ENCODE measurements around the gene GAS2. TPM values are rescaled to one million over a fixed set of nuclear protein-coding genes. Genes with fewer than 3 reads are reported as not detected.

Gene GAS2
- polyA plus RNA-seq, 3 donors = 0.86 to 1.00 (median 0.89) TPM

- no peaks in the 10 kb centered on the region for H3K36me3 ChIP-seq (replicated peaks in 1 of 2; ENCODE audit: control insufficient read depth in 1 of 2, insufficient read depth in 2 of 2, low read length in 2 of 2)
- H3K9ac ChIP-seq (ENCODE audit: insufficient read depth, low read length, poor library complexity, severe bottlenecking) = no peak overlapping the region
- no peak for TF ChIP-seq CTCF (IDR thresholded peaks at IDR 0.05)
- peak overlapping the region in 3 of 7 donors; percentile 97 to 99 (median 98) for H3K27ac Mint-ChIP-seq
- peak overlapping the region; percentile 83 for H3K4me2 ChIP-seq (replicated peaks; ENCODE audit: extremely low read depth, low read length, poor library complexity, severe bottlenecking)
- 97% methylated on average over 5 of the region's 14 CpGs for WGBS (ENCODE audit: insufficient coverage)
- peaks cover 18% of the 10 kb centered on the region for H3K4me1 Mint-ChIP-seq
- H3K4me3 ChIP-seq (replicated peaks in 1 of 3; ENCODE audit: low read depth in 2 of 3, low read length in 3 of 3) = peak overlapping the region in 1 of 3 experiments; percentile 92
- peak overlapping the region; percentile 99 for H2AFZ ChIP-seq (ENCODE audit: insufficient read depth, low read depth, low read length, poor library complexity, severe bottlenecking)
- H3K27ac ChIP-seq (ENCODE audit: low read depth in 1 of 2, low read length in 2 of 2) = peak overlapping the region in 1 of 2 donors; percentile 92
- H3K4me1 ChIP-seq (ENCODE audit: control insufficient read depth in 1 of 2, insufficient read depth in 2 of 2, low read length in 2 of 2) = peaks cover 18 to 20% of the 10 kb centered on the region in 2 donors
- H3K9me3 ChIP-seq (replicated peaks in 1 of 2; ENCODE audit: control insufficient read depth in 1 of 2, insufficient read depth in 1 of 2, low read length in 2 of 2) = no peaks in the 10 kb centered on the region
- no peak for DNase-seq
- peaks cover 0 to under 1% (median 0%) of the 10 kb centered on the region in 7 donors for H3K9me3 Mint-ChIP-seq
- no peaks in the 10 kb centered on the region for H3K27me3 Mint-ChIP-seq (ENCODE audit: low read depth in 3 of 3)
- intact Hi-C loops (cut with micrococcal nuclease) = no loop called here
- peaks cover 8% of the 10 kb centered on the region for H3K79me2 ChIP-seq (ENCODE audit: insufficient read depth, low read length)
- no peak overlapping the region for H3K4me3 Mint-ChIP-seq
- H4K20me1 ChIP-seq (ENCODE audit: insufficient read depth, low read length) = no peaks in the 10 kb centered on the region
- peaks cover 0 to 1% of the 10 kb centered on the region in 2 donors for H3K36me3 Mint-ChIP-seq
- H3K27me3 ChIP-seq (ENCODE audit: control insufficient read depth in 2 of 2, insufficient read depth in 2 of 2, low read length in 2 of 2) = no peaks in the 10 kb centered on the region
Measured at GRCh38 chr11:22626573-22627239, 39.7 kb upstream of the GAS2 start.

GRCh38 chr11:22627421-22627820, 39.0 kb upstream of the GAS2 start:
- Histone ChIP-seq H4K20me1 (ENCODE audit: insufficient read depth, low read length) (no peaks in the 10 kb centered on the region), H3K27me3 (ENCODE audit: control insufficient read depth in 2 of 2, insufficient read depth in 2 of 2, low read length in 2 of 2) (no peaks in the 10 kb centered on the region), H3K36me3 (replicated peaks in 1 of 2; ENCODE audit: control insufficient read depth in 1 of 2, insufficient read depth in 2 of 2, low read length in 2 of 2) (no peaks in the 10 kb centered on the region), H3K4me3 (replicated peaks in 1 of 3; ENCODE audit: low read depth in 2 of 3, low read length in 3 of 3) (no peak overlapping the region), H3K9ac (ENCODE audit: insufficient read depth, low read length, poor library complexity, severe bottlenecking) (no peak overlapping the region), H3K79me2 (ENCODE audit: insufficient read depth, low read length) (peaks cover 8% of the 10 kb centered on the region), H3K27ac (ENCODE audit: low read depth in 1 of 2, low read length in 2 of 2) (no peak overlapping the region), H3K9me3 (replicated peaks in 1 of 2; ENCODE audit: control insufficient read depth in 1 of 2, insufficient read depth in 1 of 2, low read length in 2 of 2) (no peaks in the 10 kb centered on the region), H3K4me1 (ENCODE audit: control insufficient read depth in 1 of 2, insufficient read depth in 2 of 2, low read length in 2 of 2) (peaks cover 18 to 20% of the 10 kb centered on the region in 2 donors), H3K4me2 (replicated peaks; ENCODE audit: extremely low read depth, low read length, poor library complexity, severe bottlenecking) (no peak overlapping the region), H2AFZ (ENCODE audit: insufficient read depth, low read depth, low read length, poor library complexity, severe bottlenecking) (no peak overlapping the region)
- no CpG with 5 or more reads among the region's 6 CpGs for WGBS (ENCODE audit: insufficient coverage)
- H3K9me3 Mint-ChIP-seq = peaks cover 0 to 5% (median 0%) of the 10 kb centered on the region in 7 donors
- no peak for DNase-seq
- H3K4me1 Mint-ChIP-seq = peaks cover 18% of the 10 kb centered on the region
- H3K4me3 Mint-ChIP-seq = peak overlapping the region in 1 of 2 donors; percentile 39
- intact Hi-C loops (cut with micrococcal nuclease) = no loop called here
- no peak for TF ChIP-seq CTCF (IDR thresholded peaks at IDR 0.05)
- peaks cover 0 to 2% (median 0%) of the 10 kb centered on the region in 3 donors for H3K27me3 Mint-ChIP-seq (ENCODE audit: low read depth in 3 of 3)
- H3K36me3 Mint-ChIP-seq = peaks cover 0 to 1% of the 10 kb centered on the region in 2 donors
- no peak overlapping the region for H3K27ac Mint-ChIP-seq

Measured in CD14-positive monocyte (primary cell).